IgD-negative memory B cell (primary cell): ENCODE measurements around the gene KRT31. TPM values are rescaled to one million over a fixed set of nuclear protein-coding genes. Genes with fewer than 3 reads are reported as not detected.
"Not testable (repeated sequence)": the region's sequence is repeated elsewhere in the genome, so short reads cannot be mapped to it uniquely, and the experiment has no call there.

Source experiments
- H3K27ac Mint-ChIP-seq, 3 donors: one replicate each; pipeline ENCODE4 v1.8.0; 2020 to 2022; ENCODE audit warnings: mild to moderate bottlenecking in 3 of 3, mixed read lengths in 3 of 3, moderate library complexity in 1 of 3
- H3K27me3 Mint-ChIP-seq: one replicate; pipeline ENCODE4 v1.8.0; 2021; ENCODE audit warnings: mixed read lengths
- H3K36me3 Mint-ChIP-seq: one replicate; pipeline ENCODE4 v1.8.0; 2020; ENCODE audit warnings: mild to moderate bottlenecking, mixed read lengths
- H3K4me1 Mint-ChIP-seq, 3 donors: one replicate each; pipeline ENCODE4 v1.8.0; 2020 to 2022; ENCODE audit warnings: mixed read lengths in 3 of 3, mild to moderate bottlenecking in 1 of 3
- H3K4me3 Mint-ChIP-seq, 4 donors: one replicate each; pipeline ENCODE4 v1.8.0; 2020 to 2022; ENCODE audit warnings: mild to moderate bottlenecking in 4 of 4, mixed read lengths in 4 of 4, moderate library complexity in 3 of 4
- H3K9me3 Mint-ChIP-seq, 3 donors: one replicate each; pipeline ENCODE4 v1.8.0; 2020 to 2021; ENCODE audit warnings: mixed read lengths in 3 of 3, mild to moderate bottlenecking in 1 of 3
- polyA plus RNA-seq: library from polyadenylated mRNA; unstranded; fragments of 300-500 nt; fragmentation: Illumina TruSeq; gene quantifications from one replicate; pipeline ENCODE4 v1.2.3, GENCODE V29; 2021

KRT31 gene
- polyA plus RNA-seq, 1 donor from 2014 or later: not detected

DNA sequence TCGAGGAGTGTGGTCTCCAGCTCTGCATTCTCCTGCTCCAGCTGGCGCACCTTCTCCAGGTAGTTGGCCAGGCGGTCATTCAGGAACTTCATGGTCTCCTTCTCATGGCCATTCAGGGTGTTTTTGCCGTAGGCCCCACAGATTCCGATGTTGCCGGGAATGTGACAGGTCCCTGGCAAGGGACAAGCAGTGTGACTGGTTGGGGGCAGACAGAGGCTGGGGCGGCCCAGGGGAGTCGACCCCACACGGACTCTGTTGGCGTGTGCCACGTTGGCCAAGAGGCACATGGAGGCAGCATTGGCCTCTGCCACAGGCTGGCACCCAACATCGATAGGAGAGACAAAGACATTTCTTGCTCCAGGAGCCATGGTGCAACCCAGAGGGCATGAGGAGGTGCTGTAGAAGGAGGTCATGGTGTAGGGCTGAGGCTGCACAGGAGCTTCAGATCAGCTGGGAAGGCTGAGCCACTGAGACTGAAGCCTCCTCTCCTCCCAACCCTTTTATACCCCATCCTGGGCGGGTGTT, 26.8 kb upstream of the KRT31 start, which contains the start of gene KRT37:
Gene KRT37, minus strand, starts transcription at position 475 of the 525 bp plus-strand sequence. Its CDS starts 62 bp downstream, at position 413.
- Mint-ChIP-seq H3K27me3 (peaks cover 6% of the 10 kb centered on the region), H3K9me3 (no peaks in the 10 kb centered on the region), H3K27ac (no peak within 1 kb of the TSS), H3K4me3 (no peak within 1 kb of the TSS), H3K4me1 (no peaks in the 10 kb centered on the region), H3K36me3 (no peaks in the 10 kb centered on the region)

DNA sequence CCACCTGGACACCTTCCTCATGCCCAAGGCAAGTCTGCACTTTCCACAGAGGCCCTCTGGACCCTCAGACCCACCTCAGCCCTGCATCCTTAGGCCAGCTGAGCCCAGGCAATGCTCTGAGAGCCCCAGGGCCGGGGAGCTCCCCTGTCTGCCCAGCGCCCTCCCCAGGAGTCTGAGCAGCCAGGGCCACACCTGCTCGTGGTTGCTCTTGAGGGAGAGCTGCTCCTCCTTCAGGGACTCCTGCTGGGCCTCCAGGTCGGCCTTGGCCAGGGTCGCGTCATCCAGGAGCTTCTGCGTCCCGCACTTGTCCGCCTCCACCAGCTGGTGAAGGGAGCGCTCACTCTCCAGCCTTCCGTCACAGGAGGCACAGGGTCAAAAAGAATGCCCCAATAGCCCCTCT, 25.2 kb upstream of the KRT31 start:
- not testable (repeated sequence) for H3K4me3 Mint-ChIP-seq, H3K9me3 Mint-ChIP-seq, H3K4me1 Mint-ChIP-seq, H3K36me3 Mint-ChIP-seq, H3K27me3 Mint-ChIP-seq, H3K27ac Mint-ChIP-seq

DNA sequence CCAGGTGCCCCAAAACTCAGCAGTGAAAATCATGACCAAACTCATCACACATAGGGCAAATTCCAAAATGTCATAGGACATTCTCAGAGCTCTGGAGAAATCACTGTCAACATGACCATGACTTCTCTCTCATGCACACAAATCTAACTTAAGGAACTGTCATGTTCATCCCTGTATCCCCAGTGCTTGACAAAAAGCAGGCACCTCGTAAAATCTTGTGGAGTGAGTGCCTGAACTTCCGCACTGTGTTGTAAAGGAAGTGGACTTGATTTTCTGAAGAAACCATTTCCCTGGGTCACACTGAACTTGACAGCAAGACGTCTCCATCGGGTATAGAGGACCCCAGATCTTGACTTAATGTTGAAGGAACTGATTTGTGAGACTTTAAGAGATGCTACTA, 24.2 kb upstream of the KRT31 start:
- Mint-ChIP-seq H3K4me1 (peaks cover 0 to 10% (median 5%) of the 10 kb centered on the region in 3 donors), H3K27ac (no peak overlapping the region), H3K9me3 (no peaks in the 10 kb centered on the region), H3K27me3 (peaks cover 6% of the 10 kb centered on the region), H3K4me3 (no peak overlapping the region), H3K36me3 (no peaks in the 10 kb centered on the region)

DNA sequence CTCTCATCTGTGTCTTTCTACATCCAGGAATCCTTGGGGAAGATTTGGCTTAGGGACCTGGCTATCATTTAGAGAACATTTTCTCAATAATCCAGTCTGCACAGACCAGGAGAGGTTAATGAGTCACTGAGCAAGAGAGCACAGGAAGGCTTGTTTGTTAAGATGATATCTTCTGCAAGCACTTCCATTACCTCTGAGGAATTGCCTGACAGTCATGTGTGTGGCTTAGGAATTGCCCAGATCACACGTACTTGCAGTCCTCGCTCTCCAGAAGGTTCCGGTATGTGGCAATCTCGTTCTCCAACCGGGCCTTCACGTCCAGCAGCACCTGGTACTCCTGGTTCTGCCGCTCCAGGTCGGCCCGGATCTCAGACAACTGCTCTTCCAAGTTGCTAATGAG, 23.7 kb upstream of the KRT31 start:
- Mint-ChIP-seq H3K4me3 (no peak overlapping the region), H3K9me3 (no peaks in the 10 kb centered on the region), H3K27ac (no peak overlapping the region), H3K36me3 (no peaks in the 10 kb centered on the region), H3K4me1 (peaks cover 0 to 10% (median 5%) of the 10 kb centered on the region in 3 donors), H3K27me3 (peaks cover 5% of the 10 kb centered on the region)

DNA sequence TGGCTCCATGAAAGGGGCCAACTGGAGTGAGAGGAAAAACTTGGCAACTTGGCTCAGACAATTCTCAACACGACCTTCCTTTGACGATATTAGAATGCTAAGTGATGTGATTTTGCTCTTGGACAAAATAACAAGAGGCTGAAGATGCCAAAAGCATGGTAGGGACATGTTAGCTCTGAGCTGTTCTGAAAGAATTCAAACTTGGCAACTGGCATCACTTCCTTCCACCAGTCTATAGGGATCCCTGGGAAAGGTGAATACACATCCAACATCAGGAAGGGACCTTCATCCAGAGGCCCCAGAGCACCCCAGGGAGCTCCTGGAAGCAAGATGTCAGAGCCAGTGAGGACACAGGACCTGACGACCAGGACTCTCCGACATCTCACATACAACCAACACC, 22.7 kb upstream of the KRT31 start:
- Mint-ChIP-seq H3K36me3 (no peaks in the 10 kb centered on the region), H3K4me1 (peaks cover 0 to 10% (median 5%) of the 10 kb centered on the region in 3 donors), H3K4me3 (no peak overlapping the region), H3K27ac (peak overlapping the region in 1 of 3 donors; percentile 42), H3K9me3 (no peaks in the 10 kb centered on the region), H3K27me3 (peaks cover 4% of the 10 kb centered on the region)

DNA sequence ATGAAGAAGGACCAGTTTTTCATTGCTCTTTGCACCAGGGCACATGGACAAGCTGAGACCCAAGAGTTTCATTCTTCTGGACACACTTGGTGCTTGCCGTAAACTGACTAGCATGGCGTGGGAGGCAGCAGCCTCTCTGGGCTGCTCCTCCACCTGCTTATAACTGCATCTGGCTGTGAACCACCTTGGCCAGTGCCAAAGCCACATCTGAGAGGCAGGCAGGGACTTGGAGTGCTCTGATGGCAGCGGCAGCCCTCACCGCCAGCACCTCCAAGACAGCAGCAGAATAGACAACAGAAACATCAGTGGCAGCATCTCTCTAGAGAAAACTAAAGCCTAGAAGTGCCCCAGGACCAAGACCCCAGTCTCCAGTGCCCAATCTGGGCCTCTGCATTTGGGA, 22.3 kb upstream of the KRT31 start:
- Mint-ChIP-seq H3K4me1 (peaks cover 0 to 10% (median 5%) of the 10 kb centered on the region in 3 donors), H3K36me3 (no peaks in the 10 kb centered on the region), H3K27me3 (peaks cover 3% of the 10 kb centered on the region), H3K9me3 (no peaks in the 10 kb centered on the region), H3K4me3 (no peak overlapping the region), H3K27ac (no peak overlapping the region)

DNA sequence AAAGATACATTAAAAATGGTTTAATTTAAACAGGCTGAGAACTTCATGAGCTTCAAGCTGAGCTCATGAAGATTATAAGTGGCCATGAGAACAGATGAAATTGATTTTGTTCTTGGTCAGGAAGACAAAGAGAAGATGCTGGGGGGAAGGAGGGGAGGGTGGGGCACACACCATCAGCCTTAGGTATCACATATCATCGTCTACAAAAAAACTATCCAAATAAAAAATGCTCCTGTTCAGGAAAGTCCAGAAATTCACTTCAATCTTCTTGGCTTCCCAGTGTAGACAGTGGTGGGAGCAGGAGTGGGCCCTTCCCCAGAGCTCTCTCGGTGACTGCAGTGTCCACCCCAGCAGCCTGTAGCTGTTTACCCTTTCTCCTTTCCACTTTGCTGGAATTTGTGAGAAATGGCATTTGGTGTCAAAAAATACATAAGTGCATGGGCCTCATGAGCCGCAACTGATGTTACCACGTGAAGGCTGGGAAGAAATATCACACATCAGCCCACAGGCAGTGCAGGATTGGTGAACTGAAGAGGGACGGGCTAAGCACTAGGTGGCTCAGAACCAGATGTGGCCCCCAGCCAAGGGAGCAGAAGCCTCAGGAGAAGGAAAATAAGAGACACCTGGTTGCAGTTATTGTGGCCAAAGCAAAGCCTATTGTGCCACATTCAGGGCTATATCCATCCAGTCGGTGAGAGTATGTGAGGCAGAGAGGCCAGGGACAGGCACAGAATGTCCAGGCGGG, 20.9 kb upstream of the KRT31 start:
- Mint-ChIP-seq H3K27ac (no peak overlapping the region), H3K9me3 (no peaks in the 10 kb centered on the region), H3K36me3 (no peaks in the 10 kb centered on the region), H3K4me3 (no peak overlapping the region), H3K27me3 (peaks cover 2% of the 10 kb centered on the region), H3K4me1 (peaks cover 0 to 10% (median 5%) of the 10 kb centered on the region in 3 donors)

DNA sequence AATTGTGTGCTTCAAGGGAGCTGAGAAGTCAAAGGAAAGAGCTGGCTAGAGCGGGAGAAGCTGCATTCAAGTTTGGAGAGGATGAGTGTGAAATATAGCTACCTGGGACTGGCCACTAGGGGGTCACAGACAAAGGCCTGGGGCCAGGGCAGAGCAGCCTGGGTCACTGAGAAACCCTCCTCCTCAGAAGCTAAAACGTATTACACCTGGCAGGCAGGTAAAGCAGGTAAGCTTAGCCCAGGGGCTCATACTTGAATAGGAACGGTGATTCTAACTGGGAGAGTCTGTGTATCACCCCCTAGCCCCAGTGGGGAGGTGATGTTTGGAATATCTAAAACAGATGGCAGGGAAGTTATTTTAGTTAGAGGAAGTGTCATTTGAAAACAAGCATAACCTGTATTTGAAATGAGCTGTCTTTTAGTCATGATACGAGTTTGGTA, 20.2 kb upstream of the KRT31 start:
- H3K36me3 Mint-ChIP-seq: no peaks in the 10 kb centered on the region
- H3K9me3 Mint-ChIP-seq: no peaks in the 10 kb centered on the region
- no peak overlapping the region for H3K27ac Mint-ChIP-seq
- peaks cover 0 to 10% (median 5%) of the 10 kb centered on the region in 3 donors for H3K4me1 Mint-ChIP-seq
- peaks cover 2% of the 10 kb centered on the region for H3K27me3 Mint-ChIP-seq
- no peak overlapping the region for H3K4me3 Mint-ChIP-seq

DNA sequence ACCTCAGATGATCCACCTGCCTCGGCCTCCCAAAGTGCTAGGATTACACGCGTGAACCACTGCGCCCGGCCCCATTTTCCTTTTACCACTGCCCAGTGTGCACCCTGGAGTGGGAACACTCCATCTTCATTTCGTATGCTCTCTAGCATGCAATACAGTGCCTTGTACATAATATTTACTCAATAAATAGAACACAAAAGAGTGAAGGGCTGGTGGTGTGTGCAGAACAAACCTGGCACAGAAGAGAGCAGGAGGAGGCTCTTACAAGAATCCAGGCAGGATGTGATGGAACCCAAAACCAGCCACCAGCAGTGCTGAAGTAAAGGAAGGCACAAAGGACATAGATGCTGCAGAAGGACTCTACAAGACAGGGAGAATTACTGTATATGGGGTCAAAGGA, 19.7 kb upstream of the KRT31 start:
- H3K9me3 Mint-ChIP-seq: no peaks in the 10 kb centered on the region
- H3K4me1 Mint-ChIP-seq: peaks cover 0 to 10% (median 5%) of the 10 kb centered on the region in 3 donors
- H3K36me3 Mint-ChIP-seq: no peaks in the 10 kb centered on the region
- H3K4me3 Mint-ChIP-seq: no peak overlapping the region
- no peak overlapping the region for H3K27ac Mint-ChIP-seq
- peaks cover 2% of the 10 kb centered on the region for H3K27me3 Mint-ChIP-seq

DNA sequence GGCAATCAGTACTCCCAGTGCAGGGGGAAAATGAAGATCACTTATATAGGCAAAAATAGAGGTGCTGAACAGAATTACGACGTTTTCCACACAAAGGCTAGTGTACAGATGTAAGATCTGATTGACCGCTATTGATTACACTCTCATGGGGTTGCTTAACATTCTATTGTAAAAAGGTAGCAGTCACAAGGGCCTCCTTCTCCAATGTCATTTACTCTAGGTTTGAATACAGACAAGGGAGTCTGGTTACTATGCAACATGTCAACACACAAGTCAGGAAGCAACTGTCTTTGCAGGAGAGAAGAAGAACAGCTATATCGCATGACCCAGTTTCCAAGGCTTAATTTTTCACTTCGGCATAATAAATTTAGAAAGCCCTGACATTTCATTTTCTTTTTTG, 19.1 kb upstream of the KRT31 start:
- Mint-ChIP-seq H3K4me1 (peaks cover 0 to 10% (median 5%) of the 10 kb centered on the region in 3 donors), H3K4me3 (peak overlapping the region in 1 of 4 donors; percentile 14), H3K27ac (no peak overlapping the region), H3K36me3 (no peaks in the 10 kb centered on the region), H3K9me3 (no peaks in the 10 kb centered on the region), H3K27me3 (peaks cover 2% of the 10 kb centered on the region)

DNA sequence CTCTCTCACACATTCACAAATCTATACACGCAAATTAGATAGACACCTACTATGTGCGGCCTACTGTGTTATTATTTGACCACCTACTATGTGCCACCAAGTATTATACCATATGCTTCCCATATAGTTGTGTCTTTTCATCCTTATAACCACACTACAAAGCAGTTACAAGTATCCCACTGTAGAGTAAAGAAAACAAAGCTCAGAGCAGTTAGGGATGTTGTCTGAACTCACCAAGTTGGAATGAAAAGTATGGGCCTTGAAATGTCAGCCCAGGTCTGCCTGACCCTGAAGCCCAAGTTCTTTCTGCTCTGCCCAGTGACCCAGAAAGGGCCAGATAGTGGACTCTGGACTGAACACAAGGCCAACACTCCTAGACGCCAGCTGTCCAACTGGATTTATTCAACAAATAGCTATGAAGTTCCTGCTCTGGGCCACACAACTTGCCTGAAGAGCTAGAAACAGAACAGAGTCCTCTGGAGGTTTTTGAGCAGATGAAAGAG, 18.5 kb upstream of the KRT31 start:
- no peaks in the 10 kb centered on the region for H3K36me3 Mint-ChIP-seq
- H3K4me1 Mint-ChIP-seq: peaks cover 0 to 10% (median 5%) of the 10 kb centered on the region in 3 donors
- no peak overlapping the region for H3K27ac Mint-ChIP-seq
- no peaks in the 10 kb centered on the region for H3K9me3 Mint-ChIP-seq
- no peak overlapping the region for H3K4me3 Mint-ChIP-seq
- no peaks in the 10 kb centered on the region for H3K27me3 Mint-ChIP-seq

DNA sequence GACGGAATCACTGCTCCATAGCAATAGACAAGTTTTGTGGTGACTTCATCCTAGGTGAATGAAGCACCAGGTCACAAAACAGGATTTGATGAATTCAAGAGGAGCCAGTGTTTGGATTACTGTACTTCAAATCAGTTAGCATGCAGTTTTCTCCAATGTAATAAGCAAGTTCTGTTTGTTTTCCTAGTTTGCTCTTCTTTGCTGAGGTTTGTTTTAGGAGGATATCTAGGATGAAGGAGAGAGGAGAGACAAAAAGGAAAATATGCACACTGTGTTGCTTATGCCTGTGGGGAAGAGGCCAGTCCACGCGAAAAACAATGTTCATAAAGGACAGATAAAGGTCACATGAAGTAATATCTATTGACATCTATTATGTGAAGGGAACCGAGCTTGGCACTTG, 18.0 kb upstream of the KRT31 start:
- H3K36me3 Mint-ChIP-seq: no peaks in the 10 kb centered on the region
- no peaks in the 10 kb centered on the region for H3K27me3 Mint-ChIP-seq
- H3K4me3 Mint-ChIP-seq: no peak overlapping the region
- H3K27ac Mint-ChIP-seq: no peak overlapping the region
- no peaks in the 10 kb centered on the region for H3K9me3 Mint-ChIP-seq
- H3K4me1 Mint-ChIP-seq: peaks cover 0 to 10% (median 5%) of the 10 kb centered on the region in 3 donors

DNA sequence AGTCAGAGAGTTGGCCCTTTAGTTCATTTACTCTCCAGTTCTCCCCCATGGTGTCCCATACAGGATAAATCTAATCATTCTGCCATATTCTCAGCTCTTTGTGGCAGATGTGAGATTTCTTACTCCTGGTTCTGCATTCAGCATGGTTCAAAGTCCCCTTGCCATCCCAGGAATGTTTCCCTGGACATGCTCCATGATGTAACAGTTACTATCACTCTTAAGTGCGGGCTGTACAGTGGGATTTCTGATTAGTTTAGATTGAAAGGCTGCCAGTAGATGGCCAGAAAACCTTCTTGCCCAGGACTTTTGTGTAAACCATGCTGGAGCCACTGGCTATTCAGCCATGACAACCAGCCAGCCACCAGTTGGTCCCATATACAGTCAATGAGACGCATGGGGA, 16.6 kb upstream of the KRT31 start:
- H3K36me3 Mint-ChIP-seq: no peaks in the 10 kb centered on the region
- H3K4me3 Mint-ChIP-seq: no peak overlapping the region
- H3K9me3 Mint-ChIP-seq: no peaks in the 10 kb centered on the region
- peaks cover 0 to 10% (median 5%) of the 10 kb centered on the region in 3 donors for H3K4me1 Mint-ChIP-seq
- H3K27me3 Mint-ChIP-seq: peaks cover 3% of the 10 kb centered on the region
- no peak overlapping the region for H3K27ac Mint-ChIP-seq

DNA sequence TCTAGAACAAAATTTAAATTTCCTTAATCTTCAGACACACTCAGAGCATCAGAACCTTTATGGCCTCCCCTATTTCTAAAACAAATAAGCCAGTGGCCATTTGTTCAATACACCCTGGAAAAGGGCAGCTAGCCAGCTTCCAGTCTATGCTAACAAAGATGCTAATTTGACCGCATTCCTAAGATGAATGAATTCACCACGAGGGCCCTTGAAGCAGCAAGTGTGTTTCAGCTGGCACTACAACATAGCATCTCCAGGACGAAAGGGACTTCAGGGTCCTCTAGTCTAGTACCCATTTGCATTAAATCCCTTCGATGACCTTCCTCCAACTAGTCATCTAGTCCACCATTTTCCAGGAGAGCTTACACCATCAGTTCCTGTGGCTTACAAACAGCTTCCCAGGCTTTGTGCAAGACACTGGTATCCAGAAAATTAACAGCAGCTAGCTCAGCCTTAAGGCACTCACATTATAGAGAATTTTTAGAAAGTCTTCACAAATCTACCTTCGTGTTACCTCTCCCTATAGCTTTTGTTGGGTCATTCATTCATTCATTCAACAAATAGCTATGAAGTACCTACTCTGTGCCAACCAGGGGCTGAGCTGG, 16.0 kb upstream of the KRT31 start:
- Mint-ChIP-seq H3K27ac (no peak overlapping the region), H3K9me3 (no peaks in the 10 kb centered on the region), H3K27me3 (peaks cover 5% of the 10 kb centered on the region), H3K4me3 (no peak overlapping the region), H3K4me1 (peaks cover 0 to 10% (median 5%) of the 10 kb centered on the region in 3 donors), H3K36me3 (no peaks in the 10 kb centered on the region)

DNA sequence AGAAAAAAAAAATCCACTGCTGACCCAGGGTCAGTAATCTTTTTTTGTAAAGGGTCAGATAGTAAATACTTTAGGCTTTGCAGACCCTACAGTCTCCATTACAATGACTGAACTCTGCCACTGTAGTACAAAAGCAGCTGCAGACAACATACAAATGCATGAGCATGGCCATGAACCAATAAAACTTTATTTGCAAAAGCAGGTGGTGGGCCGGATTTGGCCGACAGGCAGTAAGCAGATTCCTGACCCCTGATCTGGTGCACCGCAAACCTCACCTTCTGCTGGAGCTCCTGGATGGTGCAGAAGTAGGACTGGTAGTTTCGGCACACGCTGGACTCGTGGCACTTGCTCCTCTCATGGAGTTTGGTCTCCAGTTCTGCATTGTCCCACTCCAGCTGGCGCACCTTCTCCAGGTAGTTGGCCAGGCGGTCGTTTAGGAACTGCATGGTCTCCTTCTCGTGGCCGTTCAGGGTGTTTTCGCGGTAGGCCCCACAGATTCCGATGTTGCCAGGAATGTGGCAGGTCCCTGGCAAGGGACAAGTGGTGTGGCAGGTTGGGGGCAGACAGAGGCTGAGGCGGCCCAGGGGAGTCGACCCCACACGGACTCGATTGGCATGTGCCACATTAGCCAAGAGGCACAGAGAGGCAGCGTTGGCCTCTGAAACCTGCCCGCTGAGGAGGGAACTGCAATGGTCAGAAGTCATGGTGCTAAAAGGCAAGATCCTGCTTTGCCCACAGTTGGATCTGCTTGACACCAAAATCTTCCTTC, 13.8 kb upstream of the KRT31 start:
- H3K36me3 Mint-ChIP-seq: no peaks in the 10 kb centered on the region
- peaks cover 12% of the 10 kb centered on the region for H3K27me3 Mint-ChIP-seq
- H3K4me3 Mint-ChIP-seq: no peak overlapping the region
- no peaks in the 10 kb centered on the region for H3K4me1 Mint-ChIP-seq
- no peaks in the 10 kb centered on the region for H3K9me3 Mint-ChIP-seq
- no peak overlapping the region for H3K27ac Mint-ChIP-seq
